HG02943 (cell line): Measurements from ENCODE around the gene AADACL2.
"Not testable (repeated sequence)": the region's sequence is repeated elsewhere in the genome, so short reads cannot be mapped to it uniquely, and the experiment has no call there.

Experiments
- ATAC-seq: cut with Tn5 transposase; IDR thresholded peaks from one replicate; pipeline ENCODE4 v1.9.1; 2021; ENCODE audit warnings: mild to moderate bottlenecking, low read depth, moderate library complexity; ENCODE audit not compliant: unreplicated experiment

AADACL2 gene

GRCh38 chr3:151764699-151765098 is 31.0 kb downstream of the AADACL2 start:
- not testable (repeated sequence) for ATAC-seq

- no peak for ATAC-seq
These were observed 32.0 kb downstream of the AADACL2 start for GRCh38 chr3:151765685-151766084.

- no peak for ATAC-seq
These were observed 32.7 kb downstream of the AADACL2 start for GRCh38 chr3:151766454-151766853.

- ATAC-seq = no peak
These were observed 34.7 kb downstream of the AADACL2 start for GRCh38 chr3:151768393-151768930.

GRCh38 chr3:151769175-151769574 is 35.4 kb downstream of the AADACL2 start:
- no peak for ATAC-seq

- ATAC-seq = no peak
These were observed 37.2 kb downstream of the AADACL2 start for GRCh38 chr3:151770956-151771355.

- ATAC-seq = no peak
These were observed 39.2 kb downstream of the AADACL2 start for GRCh38 chr3:151772825-151773480.

- ATAC-seq = no peak
These were observed 40.5 kb downstream of the AADACL2 start for GRCh38 chr3:151774235-151774634.

- no peak for ATAC-seq
These were observed 41.2 kb downstream of the AADACL2 start for GRCh38 chr3:151774910-151775309.

GRCh38 chr3:151775314-151776258 is 41.9 kb downstream of the AADACL2 start:
- ATAC-seq = no peak

GRCh38 chr3:151776259-151776740 is 42.6 kb downstream of the AADACL2 start:
- no peak for ATAC-seq

- no peak for ATAC-seq
These were observed 44.2 kb downstream of the AADACL2 start for GRCh38 chr3:151777880-151778279.

- ATAC-seq = no peak
These were observed 53.9 kb downstream of the AADACL2 start for GRCh38 chr3:151787626-151788025.

- no peak for ATAC-seq
These were observed 54.7 kb downstream of the AADACL2 start for GRCh38 chr3:151788401-151788800.

- ATAC-seq = no peak
These were observed 56.2 kb downstream of the AADACL2 start for GRCh38 chr3:151789853-151790463.

- not testable (repeated sequence) for ATAC-seq
These were observed 57.0 kb downstream of the AADACL2 start for GRCh38 chr3:151790763-151791162.

GRCh38 chr3:151792411-151792810 is 58.7 kb downstream of the AADACL2 start:
- ATAC-seq = no peak

GRCh38 chr3:151793636-151794035 is 59.9 kb downstream of the AADACL2 start:
- no peak for ATAC-seq

GRCh38 chr3:151794080-151794479 is 60.4 kb downstream of the AADACL2 start:
- no peak for ATAC-seq

- no peak for ATAC-seq
These were observed 61.5 kb downstream of the AADACL2 start for GRCh38 chr3:151795276-151795675.
